WI38 (cell line): ENCODE data around the gene BMI1.
A peak's percentile ranks its signal among the peaks of the same experiment; 100 is the strongest.

Source experiments
- H3K4me3 ChIP-seq: 2 replicates; pipeline ENCODE4 v1.5.1; 2011; ENCODE audit warnings: low read depth, mild to moderate bottlenecking, control low read depth, low read length
- CTCF ChIP-seq: IDR thresholded peaks from 2 replicates; pipeline ENCODE4 v1.5.1; 2012; ENCODE audit warnings: low read depth, mild to moderate bottlenecking, control low read depth, low read length

BMI1 gene

GRCh38 chr10:22341190-22341925 lies 20.5 kb downstream of the BMI1 start:
- TF ChIP-seq CTCF: no peak
- H3K4me3 ChIP-seq: peak overlapping the region; percentile 76

GRCh38 chr10:22341926-22342196 lies 21.0 kb downstream of the BMI1 start:
- no peak for TF ChIP-seq CTCF
- H3K4me3 ChIP-seq: no peak overlapping the region

GRCh38 chr10:22342421-22342820 lies 21.5 kb downstream of the BMI1 start:
- TF ChIP-seq CTCF: no peak
- no peak overlapping the region for H3K4me3 ChIP-seq

GRCh38 chr10:22343731-22344130 lies 22.8 kb downstream of the BMI1 start:
- H3K4me3 ChIP-seq: no peak overlapping the region

GRCh38 chr10:22344249-22344648 lies 23.4 kb downstream of the BMI1 start:
- H3K4me3 ChIP-seq: no peak overlapping the region
- TF ChIP-seq CTCF: no peak

More at GRCh38 chr10:22343731-22344130, 22.8 kb downstream of the BMI1 start:
- TF ChIP-seq CTCF: no peak

- no peak overlapping the region for H3K4me3 ChIP-seq
- TF ChIP-seq CTCF: no peak
Measured at GRCh38 chr10:22344781-22345300, 23.9 kb downstream of the BMI1 start.

GRCh38 chr10:22345301-22346095 lies 24.6 kb downstream of the BMI1 start, which contains the start of gene SPAG6:
SPAG6 (plus strand) TSS chr10:22345496; CDS start chr10:22345612, 116 bp downstream.
- H3K4me3 ChIP-seq: no peak within 1 kb of the TSS
- TF ChIP-seq CTCF: no peak
